GM18507 (cell line): ENCODE measurements around the gene CBX8.

ENCODE experiments used
- DNase-seq: peaks from one replicate; pipeline ENCODE4 v3.0.0; 2011; ENCODE audit warnings: low read depth; ENCODE audit not compliant: insufficient read length; ENCODE audit errors: extremely low spot score
- FAIRE-seq: peaks from 2 replicates; lab custom pipeline; 2011; peaks lifted over from hg19 to GRCh38; lab: Jason Lieb, UNC

The CBX8 gene

GRCh38 chr17:79822583-79823124 is 25.8 kb upstream of the CBX8 start:
- no peak for FAIRE-seq

DNA sequence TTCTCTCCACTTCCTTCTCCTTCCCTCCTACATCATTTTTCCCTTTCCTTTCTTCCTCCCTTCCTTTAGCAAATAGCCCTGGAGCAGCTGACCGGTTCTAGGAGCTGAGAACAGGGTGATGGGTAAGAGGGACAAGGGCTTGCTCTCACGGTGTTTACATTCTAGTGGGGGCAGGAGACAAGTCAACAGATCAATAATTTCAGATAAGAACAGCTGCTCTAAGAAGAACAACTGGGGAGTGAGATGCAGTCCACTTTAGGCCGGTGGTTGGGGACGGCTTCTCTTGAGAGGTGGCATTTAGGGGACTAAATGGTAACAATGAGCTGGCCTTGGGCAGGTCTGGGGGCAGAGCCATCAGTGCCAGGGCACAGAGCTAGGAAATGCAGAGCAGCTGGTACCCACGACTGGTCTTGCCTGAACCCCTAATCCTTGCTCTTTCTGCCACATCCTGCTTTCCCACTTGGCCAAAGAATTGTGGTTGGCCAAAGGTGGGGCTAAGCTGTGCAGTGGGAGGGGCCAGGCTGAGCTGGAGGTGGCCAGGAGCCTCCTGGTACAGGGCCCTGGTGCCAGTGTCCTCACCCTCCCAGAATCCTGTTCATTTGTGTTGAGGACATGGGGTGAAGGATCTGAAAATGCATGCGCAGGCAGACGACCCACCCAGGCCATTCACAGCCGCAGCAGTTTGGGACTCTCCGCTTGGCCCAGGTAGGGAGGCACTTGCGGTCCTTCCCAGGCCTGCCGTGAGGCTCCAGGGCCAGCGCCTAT is 24.6 kb upstream of the CBX8 start:
- DNase-seq = no peak
- no peak for FAIRE-seq

More at GRCh38 chr17:79822583-79823124, 25.8 kb upstream of the CBX8 start:
- DNase-seq = no peak

DNA sequence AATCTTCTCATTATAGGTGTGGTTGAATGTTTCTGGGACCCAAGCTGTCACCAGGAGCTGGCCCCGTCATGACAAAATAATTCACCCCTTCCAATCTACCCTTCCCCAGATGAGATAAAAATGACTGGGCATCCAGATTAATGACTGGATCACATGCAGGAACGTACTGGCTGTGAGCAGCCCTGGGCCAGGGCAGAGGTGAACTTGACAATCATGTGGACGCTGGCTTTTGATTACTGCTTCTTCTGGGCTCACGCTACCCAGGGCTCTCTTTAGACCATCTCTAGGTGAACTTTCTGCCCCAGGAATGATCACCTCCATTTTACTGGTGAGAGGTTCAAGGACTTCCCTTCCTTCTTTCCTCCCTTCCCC is 24.1 kb upstream of the CBX8 start:
- DNase-seq (no peak), FAIRE-seq (no peak)

GRCh38 chr17:79819534-79820276 is 22.8 kb upstream of the CBX8 start:
- DNase-seq (no peak), FAIRE-seq (no peak)

GRCh38 chr17:79819085-79819484 is 22.2 kb upstream of the CBX8 start:
- no peak for FAIRE-seq
- no peak for DNase-seq

- FAIRE-seq (no peak), DNase-seq (no peak)
These were observed 21.3 kb upstream of the CBX8 start for GRCh38 chr17:79818026-79818758.

DNA sequence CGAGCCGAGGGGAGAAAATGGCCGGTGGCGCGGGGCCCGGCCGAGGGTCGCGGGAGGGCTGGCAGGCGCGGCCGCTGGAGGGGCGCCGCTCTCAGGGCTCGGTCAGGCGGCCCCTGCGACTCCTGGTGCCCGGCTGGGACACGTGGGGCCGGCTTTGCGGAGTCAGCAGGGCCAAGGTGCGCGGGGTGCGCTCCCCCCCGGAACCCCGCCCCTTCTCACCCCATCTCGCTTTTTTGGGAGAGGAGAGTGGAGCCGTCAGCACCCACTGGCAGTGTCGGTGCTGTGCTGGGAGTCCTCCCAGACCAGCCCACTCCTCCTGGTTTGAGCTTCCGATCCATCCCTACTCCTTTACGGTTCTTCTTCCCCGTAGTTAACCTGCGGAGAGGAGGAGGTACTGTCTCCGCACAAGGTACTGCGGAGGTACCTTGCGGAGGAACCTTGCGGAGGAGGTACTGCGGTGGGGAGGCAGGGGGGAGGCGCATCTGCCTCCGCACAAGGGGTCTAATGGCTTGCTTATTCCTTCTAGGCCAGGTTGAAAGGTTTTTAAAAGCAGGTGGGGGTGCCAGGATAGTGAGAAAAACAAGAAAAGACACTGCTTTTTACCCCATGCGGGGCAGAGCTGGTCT is 19.1 kb upstream of the CBX8 start:
- FAIRE-seq = no peak
- DNase-seq = no peak

- DNase-seq (no peak), FAIRE-seq (no peak)
These were observed 18.3 kb upstream of the CBX8 start for GRCh38 chr17:79814974-79815835.

GRCh38 chr17:79814127-79814973 is 17.5 kb upstream of the CBX8 start:
- DNase-seq = no peak
- no peak for FAIRE-seq

- FAIRE-seq (no peak), DNase-seq (no peak)
These were observed 16.6 kb upstream of the CBX8 start for GRCh38 chr17:79813297-79814126.

GRCh38 chr17:79812353-79813258 is 15.7 kb upstream of the CBX8 start:
- no peak for DNase-seq
- FAIRE-seq = no peak

DNA sequence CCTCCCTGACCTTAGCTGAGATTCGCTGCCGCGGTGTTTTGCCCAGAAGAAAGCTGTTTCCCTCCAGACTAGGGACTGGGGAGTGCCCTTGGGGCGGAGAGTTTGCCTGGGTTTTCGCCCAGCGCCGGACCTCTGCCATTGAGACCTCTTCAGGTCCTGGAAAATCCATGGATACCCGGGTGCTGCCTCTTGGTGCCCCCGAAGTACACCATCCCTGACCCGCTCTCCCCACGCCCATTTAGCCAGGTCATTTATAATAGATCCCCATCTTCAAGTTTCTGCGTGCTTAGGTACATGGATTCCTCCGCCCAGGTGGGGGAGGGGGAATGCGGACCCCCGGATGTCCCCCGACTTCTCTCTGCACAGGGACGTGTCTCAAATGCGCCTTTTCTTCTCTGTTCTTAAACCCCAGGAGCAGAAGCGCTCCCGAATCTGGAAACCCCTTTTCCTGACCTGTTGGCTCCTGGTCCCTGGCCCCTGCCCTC is 15.0 kb upstream of the CBX8 start:
- no peak for FAIRE-seq
- no peak for DNase-seq

- DNase-seq = no peak
- FAIRE-seq = no peak
These were observed 14.4 kb upstream of the CBX8 start for GRCh38 chr17:79811011-79811867.

- peak; percentile 78 for DNase-seq
- peak; percentile 78 for FAIRE-seq
These were observed 13.5 kb upstream of the CBX8 start for GRCh38 chr17:79810130-79811010.
